Measurements from ENCODE around the gene PSEN1. TPM values are rescaled to one million over a fixed set of nuclear protein-coding genes. Genes with fewer than 3 reads are reported as not detected.

Gene PSEN1
- total RNA-seq, 4 donors from 2014 or later: 53.4 to 56.9 (median 55.7) TPM

- no peak for TF ChIP-seq CTCF (IDR thresholded peaks at IDR 0.05)
- ATAC-seq (ENCODE audit: low FRiP score): no peak
- no peak for DNase-seq (ENCODE audit: low spot score)
These were observed 121.8 kb downstream of the PSEN1 start for GRCh38 chr14:73258076-73258475.

- no peak for ATAC-seq (ENCODE audit: low FRiP score)
- no peak for DNase-seq (ENCODE audit: low spot score)
- TF ChIP-seq CTCF (IDR thresholded peaks at IDR 0.05): no peak
These were observed 122.7 kb downstream of the PSEN1 start for GRCh38 chr14:73258845-73259611.

GRCh38 chr14:73259837-73260236 is 123.5 kb downstream of the PSEN1 start:
- no peak for TF ChIP-seq CTCF (IDR thresholded peaks at IDR 0.05)
- DNase-seq (ENCODE audit: low spot score) (no peak), ATAC-seq (ENCODE audit: low FRiP score) (no peak)

- ATAC-seq (ENCODE audit: low FRiP score) (no peak), DNase-seq (ENCODE audit: low spot score) (no peak)
- TF ChIP-seq CTCF (IDR thresholded peaks at IDR 0.05): no peak
These were observed 124.3 kb downstream of the PSEN1 start for GRCh38 chr14:73260574-73260973.

- ATAC-seq (ENCODE audit: low FRiP score): no peak
- TF ChIP-seq CTCF (IDR thresholded peaks at IDR 0.05): no peak
- DNase-seq (ENCODE audit: low spot score): no peak
These were observed 124.8 kb downstream of the PSEN1 start for GRCh38 chr14:73261075-73261474.

GRCh38 chr14:73261520-73262426 is 125.5 kb downstream of the PSEN1 start:
- TF ChIP-seq CTCF (IDR thresholded peaks at IDR 0.05): no peak
- ATAC-seq (ENCODE audit: low FRiP score): no peak
- no peak for DNase-seq (ENCODE audit: low spot score)
